Right cardiac atrium (tissue), 5 donors: ENCODE measurements around the gene SLC16A6. TPM values are rescaled to one million over a fixed set of nuclear protein-coding genes. Genes with fewer than 3 reads are reported as not detected.
A peak's percentile ranks its signal among the peaks of the same experiment; 100 is the strongest.
"Not testable (repeated sequence)": the region's sequence is repeated elsewhere in the genome, so short reads cannot be mapped to it uniquely, and the experiment has no call there.

ENCODE experiments used
- ATAC-seq, 2 donors: fragments of 200-7000 bp; cut with Tn5 transposase; one replicate each; pipeline versions ENCODE4 v1.8.0 to v1.9.1; 2020; ENCODE audit warnings: moderate library complexity in 2 of 2, mild to moderate bottlenecking in 1 of 2
- DNase-seq, 3 donors: peaks; one replicate each; pipeline ENCODE4 v3.0.0-alpha.2; 2020
- H3K27ac ChIP-seq: one replicate; pipeline ENCODE4 v1.5.1; 2013; ENCODE audit warnings: mild to moderate bottlenecking, low read length, control low read depth, moderate library complexity
- H3K27me3 ChIP-seq: one replicate; pipeline ENCODE4 v1.6.1; 2013; ENCODE audit not compliant: control insufficient read depth, insufficient read depth
- H3K4me1 ChIP-seq: one replicate; pipeline ENCODE4 v1.6.1; 2013; ENCODE audit warnings: low read length; ENCODE audit not compliant: control insufficient read depth, insufficient read depth
- H3K4me3 ChIP-seq: one replicate; pipeline ENCODE4 v1.5.1; 2013; ENCODE audit warnings: low read length, control low read depth
- H3K9me3 ChIP-seq: one replicate; pipeline ENCODE4 v1.6.1; 2013; ENCODE audit warnings: low read length; ENCODE audit not compliant: control insufficient read depth
- WGBS: extraction: QIAGEN DNeasy Blood & Tissue Kit; methylation state at CpG from one replicate; pipeline ENCODE4 v1.1.7; 2013; 5-methylcytosine and 5-hydroxymethylcytosine counted together
- intact Hi-C, 4 donors: fragments of 100-400 bp; cut with DNase I; formaldehyde crosslinking; loops; one replicate each; pipeline versions ENCODE4 v1.11.0 to v1.14.0; 2022 to 2023
- polyA plus RNA-seq: library from polyadenylated mRNA; stranded (reverse); fragments of 200-250 nt; gene quantifications from one replicate; pipeline ENCODE4 v1.2.3, GENCODE V29; 2013
- total RNA-seq, 4 donors: library from RNA; stranded (reverse); fragmentation: NEBNext Ultra II Directional; extraction: Animal tissue kit (Norgen Biotek cat#: 25700); gene quantifications; one replicate each; pipeline ENCODE4 v1.2.1, GENCODE V29; 2021
- donor health status: healthy with polysubstance abuse.
- donor health status: DM: no; HTN: yes; CAD: no.
- donor health status: DM: no; HTN: no; CAD: no.
- donor health status: DM: no; HTN: yes; CAD: no; lungs with severe emphysema.
- donor health status: DM: yes; HTN: yes; CAD: no.

Gene SLC16A6
- total and polyA plus RNA-seq, 5 donors, result 0.21 to 0.86 (median 0.37) TPM

GRCh38 chr17:68309066-68309670 is 18.2 kb upstream of the SLC16A6 start:
- ATAC-seq, H3K27ac ChIP-seq, H3K4me1 ChIP-seq, H3K9me3 ChIP-seq, intact Hi-C loops, DNase-seq, H3K4me3 ChIP-seq, H3K27me3 ChIP-seq: not testable (repeated sequence)
- 93% methylated on average over 28 of the region's 28 CpGs for WGBS

DNA sequence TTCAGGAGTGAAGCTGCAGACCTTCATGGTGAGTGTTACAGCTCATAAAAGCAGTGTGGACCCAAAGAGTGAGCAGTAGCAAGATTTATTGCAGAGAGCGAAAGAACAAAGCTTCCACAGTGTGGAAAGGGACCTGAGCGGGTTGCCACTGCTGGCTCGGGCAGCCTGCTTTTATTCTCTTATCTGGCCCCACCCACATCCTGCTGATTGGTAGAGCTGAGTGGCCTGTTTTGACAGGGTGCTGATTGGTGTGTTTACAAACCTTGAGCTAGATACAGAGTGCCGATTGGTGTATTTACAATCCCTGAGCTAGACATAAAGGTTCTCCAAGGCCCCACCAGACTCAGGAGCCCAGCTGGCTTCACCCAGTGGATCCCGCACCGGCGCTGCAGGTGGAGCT is 17.6 kb upstream of the SLC16A6 start:
- WGBS, result 91% methylated on average over 7 of the region's 7 CpGs
- H3K27me3 ChIP-seq, H3K4me1 ChIP-seq, DNase-seq, H3K4me3 ChIP-seq, ATAC-seq, intact Hi-C loops, H3K9me3 ChIP-seq, H3K27ac ChIP-seq: not testable (repeated sequence)

- 73% methylated on average over 8 of the region's 8 CpGs for WGBS
- ATAC-seq (peak in 1 of 2 donors; percentile 67), DNase-seq (no peak)
- Histone ChIP-seq H3K9me3 (no peaks in the 10 kb centered on the region), H3K4me3 (no peak overlapping the region), H3K4me1 (no peaks in the 10 kb centered on the region), H3K27ac (no peak overlapping the region), H3K27me3 (no peaks in the 10 kb centered on the region)
- intact Hi-C loops, result no loop called here
These were observed 16.5 kb upstream of the SLC16A6 start for GRCh38 chr17:68307443-68307842.

- 65% methylated on average over 6 of the region's 6 CpGs for WGBS
- no peaks in the 10 kb centered on the region for H3K27me3 ChIP-seq
- no peaks in the 10 kb centered on the region for H3K4me1 ChIP-seq
- no peaks in the 10 kb centered on the region for H3K9me3 ChIP-seq
- no peak overlapping the region for H3K4me3 ChIP-seq
- no peak for DNase-seq
- ATAC-seq, result no peak
- intact Hi-C loops, result no loop called here
- no peak overlapping the region for H3K27ac ChIP-seq
These were observed 15.9 kb upstream of the SLC16A6 start for GRCh38 chr17:68306819-68307218.

- no peaks in the 10 kb centered on the region for H3K4me1 ChIP-seq
- H3K27ac ChIP-seq, result no peak overlapping the region
- ATAC-seq, result no peak
- H3K9me3 ChIP-seq, result no peaks in the 10 kb centered on the region
- WGBS, result 72% methylated on average over 4 of the region's 4 CpGs
- H3K4me3 ChIP-seq, result no peak overlapping the region
- H3K27me3 ChIP-seq, result no peaks in the 10 kb centered on the region
- intact Hi-C loops, result no loop called here
- DNase-seq, result no peak
These were observed 14.2 kb upstream of the SLC16A6 start for GRCh38 chr17:68305142-68305541.

GRCh38 chr17:68304706-68305105 is 13.8 kb upstream of the SLC16A6 start:
- H3K4me3 ChIP-seq, result no peak overlapping the region
- 95% methylated on average over 6 of the region's 6 CpGs for WGBS
- no peak for ATAC-seq
- no peaks in the 10 kb centered on the region for H3K9me3 ChIP-seq
- intact Hi-C loops, result no loop called here
- H3K27ac ChIP-seq, result no peak overlapping the region
- no peaks in the 10 kb centered on the region for H3K27me3 ChIP-seq
- H3K4me1 ChIP-seq, result no peaks in the 10 kb centered on the region
- no peak for DNase-seq

- no peak overlapping the region for H3K27ac ChIP-seq
- H3K27me3 ChIP-seq, result no peaks in the 10 kb centered on the region
- no peak overlapping the region for H3K4me3 ChIP-seq
- H3K4me1 ChIP-seq, result no peaks in the 10 kb centered on the region
- no peaks in the 10 kb centered on the region for H3K9me3 ChIP-seq
- 67% methylated on average over 4 of the region's 4 CpGs for WGBS
- DNase-seq (no peak), ATAC-seq (no peak)
- intact Hi-C loops, result no loop called here
These were observed 11.7 kb upstream of the SLC16A6 start for GRCh38 chr17:68302666-68303065.

GRCh38 chr17:68302066-68302564 is 11.2 kb upstream of the SLC16A6 start:
- intact Hi-C loops, result no loop called here
- no peaks in the 10 kb centered on the region for H3K4me1 ChIP-seq
- H3K4me3 ChIP-seq, result no peak overlapping the region
- DNase-seq, result peak in 2 of 3 donors; percentile 65 to 72
- ATAC-seq, result peak; percentile 48 to 81
- H3K27me3 ChIP-seq, result no peaks in the 10 kb centered on the region
- WGBS, result 58% methylated on average over 10 of the region's 10 CpGs
- H3K27ac ChIP-seq, result no peak overlapping the region
- no peaks in the 10 kb centered on the region for H3K9me3 ChIP-seq

GRCh38 chr17:68301438-68301959 is 10.6 kb upstream of the SLC16A6 start:
- intact Hi-C loops, result no loop called here
- WGBS, result 68% methylated on average over 9 of the region's 9 CpGs
- H3K27ac ChIP-seq, result no peak overlapping the region

DNA sequence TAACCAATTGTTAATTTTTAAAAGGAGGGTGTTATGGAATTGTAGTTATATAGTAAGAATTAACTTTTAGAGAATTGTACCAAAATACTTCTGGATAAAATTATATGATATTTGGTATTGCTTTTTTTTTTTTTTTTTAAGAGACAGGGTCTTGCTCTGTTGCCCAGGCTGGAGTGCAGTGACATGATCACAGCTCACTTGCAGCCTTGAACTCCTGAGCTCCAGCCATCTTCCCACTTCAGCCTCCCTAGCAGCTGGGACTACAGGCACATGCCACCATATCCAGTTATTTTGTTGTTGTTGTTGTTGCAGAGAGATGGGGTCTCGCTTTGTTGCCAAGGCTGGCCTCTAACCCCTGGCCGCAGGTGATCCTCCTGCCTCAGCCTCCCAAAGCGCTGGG is 8.9 kb upstream of the SLC16A6 start:
- Histone ChIP-seq H3K4me3 (no peak overlapping the region), H3K4me1 (no peaks in the 10 kb centered on the region), H3K9me3 (no peaks in the 10 kb centered on the region), H3K27ac (no peak overlapping the region), H3K27me3 (no peaks in the 10 kb centered on the region)
- no peak for DNase-seq
- 96% methylated on average over 3 of the region's 3 CpGs for WGBS
- intact Hi-C loops, result no loop called here
- no peak for ATAC-seq

More at GRCh38 chr17:68301438-68301959, 10.6 kb upstream of the SLC16A6 start:
- no peaks in the 10 kb centered on the region for H3K27me3 ChIP-seq
- H3K4me3 ChIP-seq, result no peak overlapping the region
- no peaks in the 10 kb centered on the region for H3K9me3 ChIP-seq
- ATAC-seq (peak in 1 of 2 donors; percentile 39), DNase-seq (no peak)
- H3K4me1 ChIP-seq, result no peaks in the 10 kb centered on the region

- Histone ChIP-seq H3K4me1 (no peaks in the 10 kb centered on the region), H3K27ac (no peak overlapping the region), H3K9me3 (no peaks in the 10 kb centered on the region), H3K27me3 (no peaks in the 10 kb centered on the region), H3K4me3 (no peak overlapping the region)
- DNase-seq (no peak), ATAC-seq (no peak)
- intact Hi-C loops, result no loop called here
These were observed 7.7 kb upstream of the SLC16A6 start for GRCh38 chr17:68298601-68299000.
